AG09309 (cell line): ENCODE measurements around the gene TAF11.
"Not testable (repeated sequence)": the region's sequence is repeated elsewhere in the genome, so short reads cannot be mapped to it uniquely, and the experiment has no call there.

ENCODE experiments used
- DNase-seq: peaks from one replicate; pipeline ENCODE4 v3.0.0-alpha.2; 2010; ENCODE audit warnings: low read depth
- H3K4me3 ChIP-seq: 2 replicates; pipeline ENCODE4 v1.5.1; 2011; ENCODE audit warnings: mild to moderate bottlenecking, low read depth, low read length, moderate library complexity; ENCODE audit not compliant: control insufficient read depth
- TF ChIP-seq, protein P1 (sequence below): IDR thresholded peaks from 2 replicates; pipeline ENCODE4 v1.5.1; 2011; ENCODE audit warnings: mild to moderate bottlenecking, low read depth, low read length, inconsistent platforms; ENCODE audit not compliant: insufficient read depth, control insufficient read depth; ENCODE audit errors: missing control alignments

Gene TAF11

DNA sequence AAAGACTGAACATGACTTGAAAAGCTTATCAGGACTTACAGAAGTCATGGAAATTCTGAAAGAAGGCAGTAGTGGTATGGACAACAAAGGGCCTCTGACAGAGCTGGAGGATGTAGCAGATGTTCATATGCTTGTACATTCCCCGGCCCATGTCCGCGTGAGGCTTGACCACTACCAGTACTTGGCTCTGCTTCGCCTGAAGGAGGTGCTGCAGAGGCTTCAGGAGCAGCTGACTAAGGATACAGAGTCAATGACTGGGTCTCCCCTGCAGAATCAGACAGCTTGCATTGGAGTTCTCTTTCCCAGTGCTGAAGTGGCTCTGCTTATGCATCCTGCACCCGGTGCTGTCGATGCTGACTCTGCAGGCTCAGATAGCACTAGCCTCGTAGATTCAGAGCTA is 29.2 kb downstream of the TAF11 start:
- no peak for DNase-seq
- no peak overlapping the region for H3K4me3 ChIP-seq
- TF ChIP-seq, protein P1, sequence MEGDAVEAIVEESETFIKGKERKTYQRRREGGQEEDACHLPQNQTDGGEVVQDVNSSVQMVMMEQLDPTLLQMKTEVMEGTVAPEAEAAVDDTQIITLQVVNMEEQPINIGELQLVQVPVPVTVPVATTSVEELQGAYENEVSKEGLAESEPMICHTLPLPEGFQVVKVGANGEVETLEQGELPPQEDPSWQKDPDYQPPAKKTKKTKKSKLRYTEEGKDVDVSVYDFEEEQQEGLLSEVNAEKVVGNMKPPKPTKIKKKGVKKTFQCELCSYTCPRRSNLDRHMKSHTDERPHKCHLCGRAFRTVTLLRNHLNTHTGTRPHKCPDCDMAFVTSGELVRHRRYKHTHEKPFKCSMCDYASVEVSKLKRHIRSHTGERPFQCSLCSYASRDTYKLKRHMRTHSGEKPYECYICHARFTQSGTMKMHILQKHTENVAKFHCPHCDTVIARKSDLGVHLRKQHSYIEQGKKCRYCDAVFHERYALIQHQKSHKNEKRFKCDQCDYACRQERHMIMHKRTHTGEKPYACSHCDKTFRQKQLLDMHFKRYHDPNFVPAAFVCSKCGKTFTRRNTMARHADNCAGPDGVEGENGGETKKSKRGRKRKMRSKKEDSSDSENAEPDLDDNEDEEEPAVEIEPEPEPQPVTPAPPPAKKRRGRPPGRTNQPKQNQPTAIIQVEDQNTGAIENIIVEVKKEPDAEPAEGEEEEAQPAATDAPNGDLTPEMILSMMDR, result peak; percentile 8

DNA sequence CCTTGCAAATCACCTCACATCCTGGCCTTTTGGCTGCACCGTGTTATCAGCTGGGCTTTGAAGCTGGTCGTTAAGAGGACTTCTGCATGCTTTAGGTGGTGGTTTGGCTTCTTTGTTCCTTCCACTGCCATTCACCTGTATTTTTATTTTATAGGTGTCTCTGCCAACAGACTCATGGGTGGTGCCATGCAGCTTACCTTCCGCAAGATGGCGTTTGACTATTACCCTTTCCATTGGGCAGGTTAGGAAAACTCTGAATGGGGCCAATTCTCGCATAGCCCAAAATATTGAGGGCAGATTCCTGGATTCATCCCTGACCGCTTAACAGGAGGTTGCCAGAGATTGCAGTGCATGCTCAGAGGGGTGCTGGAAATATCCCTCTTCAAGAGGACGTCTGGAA is 32.4 kb downstream of the TAF11 start:
- no peak overlapping the region for H3K4me3 ChIP-seq
- TF ChIP-seq, protein P1, result no peak
- no peak for DNase-seq

GRCh38 chr6:34852406-34853085 is 35.3 kb downstream of the TAF11 start:
- no peak overlapping the region for H3K4me3 ChIP-seq
- TF ChIP-seq, protein P1, result no peak
- DNase-seq, result no peak

GRCh38 chr6:34851361-34851760 is 36.5 kb downstream of the TAF11 start:
- no peak overlapping the region for H3K4me3 ChIP-seq
- TF ChIP-seq, protein P1, result no peak
- no peak for DNase-seq

- H3K4me3 ChIP-seq, DNase-seq: not testable (repeated sequence)
Measured at GRCh38 chr6:34849066-34849465, 38.8 kb downstream of the TAF11 start.

DNA sequence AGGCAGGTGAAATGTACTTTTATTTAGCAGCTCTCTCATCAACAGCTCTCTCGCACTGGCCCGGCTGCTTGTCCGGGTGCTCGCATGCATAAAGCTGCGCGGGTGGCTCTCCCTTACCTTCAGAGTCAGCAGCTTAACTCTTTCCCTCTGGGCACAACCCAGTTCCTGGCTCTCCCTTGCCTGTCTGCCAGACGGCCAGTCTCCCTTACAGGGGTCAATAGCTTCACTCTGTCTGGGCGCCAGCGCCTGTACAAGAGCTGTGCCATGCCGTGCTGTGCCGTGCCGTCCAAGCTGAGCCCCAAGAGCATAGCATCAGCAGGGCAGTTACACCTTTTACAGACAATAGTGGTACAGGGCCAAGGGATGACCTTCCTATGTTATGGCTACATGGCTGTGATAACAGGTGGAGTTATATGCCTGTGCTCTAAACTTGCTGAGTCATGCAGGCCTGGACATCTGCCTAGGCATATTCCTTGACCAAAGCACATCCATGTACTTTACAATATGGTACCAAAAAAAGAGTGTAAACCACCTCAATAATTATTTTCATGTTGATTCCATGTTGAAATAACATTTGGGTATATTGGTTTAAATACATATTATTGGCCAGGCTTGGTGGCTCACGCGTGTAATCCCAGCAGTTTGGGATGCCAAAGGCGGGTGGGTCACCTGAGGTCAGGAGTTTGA is 48.0 kb downstream of the TAF11 start:
- TF ChIP-seq, protein P1, result no peak
- no peak overlapping the region for H3K4me3 ChIP-seq
- DNase-seq, result no peak

- H3K4me3 ChIP-seq, result no peak overlapping the region
- DNase-seq, result no peak
- TF ChIP-seq, protein P1, result no peak
Measured at GRCh38 chr6:34837528-34837927, 50.3 kb downstream of the TAF11 start.
